Subcutaneous abdominal adipose tissue (tissue), 5 donors: Measurements from ENCODE around the gene SLC2A5.
"Not testable (repeated sequence)": the region's sequence is repeated elsewhere in the genome, so short reads cannot be mapped to it uniquely, and the experiment has no call there.

ENCODE experiments used
- H3K27ac ChIP-seq: one replicate; pipeline ENCODE4 v1.7.0; 2013; ENCODE audit warnings: low read depth, mild to moderate bottlenecking, inconsistent platforms, low read length, moderate library complexity
- H3K27me3 ChIP-seq, 5 donors: one replicate each; pipeline ENCODE4 v1.7.0; 2013; ENCODE audit warnings: low read length in 5 of 5, inconsistent platforms in 1 of 5; ENCODE audit not compliant: control insufficient read depth in 5 of 5, insufficient read depth in 4 of 5
- H3K36me3 ChIP-seq, 5 donors: one replicate each; pipeline ENCODE4 v1.7.0; 2013; ENCODE audit warnings: low read length in 5 of 5; ENCODE audit not compliant: control insufficient read depth in 5 of 5, insufficient read depth in 5 of 5
- H3K4me1 ChIP-seq, 5 donors: one replicate each; pipeline ENCODE4 v1.7.0; 2013; ENCODE audit warnings: low read length in 5 of 5, mild to moderate bottlenecking in 3 of 5, moderate library complexity in 1 of 5; ENCODE audit not compliant: control insufficient read depth in 5 of 5, insufficient read depth in 5 of 5
- H3K4me3 ChIP-seq, 5 donors: one replicate each; pipeline ENCODE4 v1.7.0; 2013; ENCODE audit warnings: low read length in 5 of 5, low read depth in 1 of 5
- H3K9ac ChIP-seq, 5 donors: one replicate each; pipeline ENCODE4 v1.7.0; 2013; ENCODE audit warnings: low read length in 5 of 5, mild to moderate bottlenecking in 4 of 5, moderate library complexity in 3 of 5
- H3K9me3 ChIP-seq, 5 donors: one replicate each; pipeline ENCODE4 v1.7.0; 2013; ENCODE audit warnings: low read length in 5 of 5; ENCODE audit not compliant: control insufficient read depth in 5 of 5
- donor health status: healthy.
- donor health status: healthy.
- donor health status: healthy.
- donor health status: healthy.
- donor health status: healthy.

Gene SLC2A5

DNA sequence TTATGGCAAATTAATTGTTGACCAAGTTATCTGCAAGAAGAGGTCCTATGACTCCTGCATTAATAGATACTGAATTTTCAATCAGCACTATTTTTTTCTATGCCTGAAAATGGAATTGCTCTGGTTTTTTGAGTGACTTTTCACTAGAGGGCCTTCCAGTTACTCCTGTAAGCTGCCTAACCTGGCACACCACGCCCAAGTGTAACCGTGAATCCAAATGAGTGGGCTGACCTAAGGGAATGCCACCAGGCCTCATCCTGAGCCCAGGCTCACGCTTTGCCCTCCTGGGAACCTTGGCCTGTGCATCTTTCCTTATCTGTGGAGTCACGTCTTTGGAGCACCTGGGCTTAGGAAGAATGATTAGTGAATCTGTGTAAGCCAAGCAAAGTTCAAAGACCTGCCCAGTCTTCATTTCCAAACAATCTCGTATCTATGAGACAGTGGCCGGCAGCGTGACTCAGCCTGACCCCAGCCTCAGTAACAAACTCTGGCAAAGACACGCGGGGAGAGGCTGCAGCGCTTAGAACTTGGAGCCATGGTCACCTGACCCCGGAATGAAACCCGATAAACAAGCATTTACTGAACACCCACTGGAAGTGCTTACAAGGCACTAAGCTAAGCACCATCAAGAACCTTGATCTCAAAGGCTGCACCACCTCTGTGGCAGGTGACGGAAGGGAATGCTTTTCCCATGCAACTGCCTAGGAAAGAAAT is 75.3 kb downstream of the SLC2A5 start:
- not testable (repeated sequence) for H3K36me3 ChIP-seq, H3K4me3 ChIP-seq, H3K27me3 ChIP-seq, H3K9ac ChIP-seq, H3K4me1 ChIP-seq, H3K27ac ChIP-seq, H3K9me3 ChIP-seq

DNA sequence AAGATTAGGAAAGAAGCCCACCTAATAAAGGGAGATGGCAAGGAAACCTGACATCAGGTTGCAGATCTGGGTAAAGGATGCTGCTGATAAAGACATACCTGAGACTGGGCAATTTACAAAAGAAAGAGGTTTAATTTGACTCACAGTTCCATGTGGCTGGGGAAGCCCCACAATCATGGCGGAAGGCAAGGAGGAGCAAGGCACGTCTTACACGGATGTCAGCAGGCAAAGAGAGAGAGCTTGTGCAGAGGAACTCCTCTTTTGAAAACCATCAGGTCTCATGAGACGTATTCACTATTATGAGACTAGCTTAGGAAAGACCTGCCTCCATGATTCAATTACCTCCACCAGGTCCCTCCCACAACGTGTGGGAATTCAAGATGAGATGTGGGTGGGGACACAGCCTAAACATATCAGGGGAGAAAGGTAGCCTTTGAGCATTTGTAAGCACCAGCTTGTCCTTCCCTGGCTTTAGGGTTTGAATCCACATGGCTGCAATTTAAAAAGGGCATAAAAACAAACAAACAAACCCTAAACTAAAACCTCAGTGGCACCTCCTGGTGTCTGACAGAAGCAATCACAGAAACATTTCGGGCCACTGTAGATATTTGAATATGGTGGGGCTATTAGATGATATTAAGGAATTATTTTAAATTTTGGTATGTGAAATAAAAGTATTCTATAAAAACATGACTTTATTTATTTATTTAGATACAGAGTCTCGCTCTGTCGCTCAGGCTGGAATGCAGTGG is 76.3 kb downstream of the SLC2A5 start:
- Histone ChIP-seq H3K36me3 (no peaks in the 10 kb centered on the region), H3K27ac (no peak overlapping the region), H3K9me3 (no peaks in the 10 kb centered on the region), H3K9ac (no peak overlapping the region), H3K4me3 (no peak overlapping the region), H3K4me1 (peaks cover 0 to 9% (median 2%) of the 10 kb centered on the region in 5 donors), H3K27me3 (no peaks in the 10 kb centered on the region)

DNA sequence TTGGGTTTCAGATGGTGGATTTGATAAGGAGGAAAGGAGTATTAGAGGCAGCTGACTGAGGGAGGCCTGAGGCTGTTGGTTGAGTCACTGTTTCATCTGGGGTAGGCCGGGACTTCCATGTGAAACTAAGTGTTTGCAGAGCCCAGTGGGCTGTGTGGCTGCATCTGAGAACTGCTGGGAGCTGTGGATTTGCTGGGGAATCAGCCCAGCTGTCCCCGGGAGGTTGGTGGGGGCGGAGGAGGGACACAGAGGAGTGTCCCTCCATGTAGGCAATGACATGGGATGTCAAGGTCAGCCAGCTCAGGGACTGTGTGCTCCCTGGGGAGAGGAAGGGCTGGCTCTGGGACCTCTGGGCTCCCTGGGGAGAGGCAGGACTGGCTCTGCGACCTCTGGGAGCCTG is 79.6 kb downstream of the SLC2A5 start:
- H3K9me3 ChIP-seq: no peaks in the 10 kb centered on the region
- no peak overlapping the region for H3K27ac ChIP-seq
- peaks cover 2 to 18% (median 13%) of the 10 kb centered on the region in 5 donors for H3K4me1 ChIP-seq
- no peak overlapping the region for H3K4me3 ChIP-seq
- no peaks in the 10 kb centered on the region for H3K27me3 ChIP-seq
- H3K9ac ChIP-seq: no peak overlapping the region
- H3K36me3 ChIP-seq: no peaks in the 10 kb centered on the region

DNA sequence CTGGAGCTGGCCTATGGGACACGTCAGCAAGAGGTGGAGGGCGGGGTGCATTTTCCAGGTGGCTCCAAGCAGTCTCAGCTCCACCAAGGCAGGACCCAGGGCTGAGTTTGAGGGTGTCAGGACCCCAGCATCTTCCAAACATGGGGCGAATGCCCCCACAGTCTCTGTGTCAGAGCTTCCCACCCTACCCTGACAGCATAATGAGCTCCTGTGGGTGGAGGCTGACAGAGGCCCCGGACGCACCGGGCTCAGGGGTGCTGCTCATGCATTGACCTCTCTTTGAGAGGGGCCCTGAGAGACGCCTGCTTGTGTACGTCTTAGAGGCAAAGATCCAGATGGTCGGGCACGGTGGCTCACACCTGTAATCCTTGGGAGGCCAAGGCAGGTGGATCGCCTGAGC is 80.4 kb downstream of the SLC2A5 start:
- Histone ChIP-seq H3K27me3 (no peaks in the 10 kb centered on the region), H3K9ac (no peak overlapping the region), H3K27ac (no peak overlapping the region), H3K4me1 (peaks cover 2 to 18% (median 13%) of the 10 kb centered on the region in 5 donors), H3K36me3 (no peaks in the 10 kb centered on the region), H3K4me3 (no peak overlapping the region), H3K9me3 (no peaks in the 10 kb centered on the region)

DNA sequence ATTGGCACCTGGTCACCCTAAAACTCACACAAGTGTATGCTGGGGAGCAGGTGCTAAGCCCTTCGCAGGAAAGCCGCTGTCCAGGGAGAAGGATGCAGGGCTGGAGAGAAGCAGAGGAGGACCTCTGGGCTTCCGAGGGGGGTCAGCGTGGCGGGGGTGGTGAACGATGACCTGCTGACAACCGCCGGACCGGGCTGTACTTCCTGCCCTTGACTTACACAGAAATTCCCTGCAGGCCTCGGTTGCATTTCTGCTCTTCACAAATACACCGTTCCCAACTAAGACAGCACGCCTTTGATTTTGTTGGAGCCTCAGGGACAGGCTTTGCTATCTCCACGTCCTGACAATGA is 80.8 kb downstream of the SLC2A5 start:
- Histone ChIP-seq H3K4me3 (no peak overlapping the region), H3K4me1 (peaks cover 2 to 18% (median 13%) of the 10 kb centered on the region in 5 donors), H3K9ac (no peak overlapping the region), H3K27me3 (no peaks in the 10 kb centered on the region), H3K9me3 (no peaks in the 10 kb centered on the region), H3K27ac (no peak overlapping the region), H3K36me3 (no peaks in the 10 kb centered on the region)

DNA sequence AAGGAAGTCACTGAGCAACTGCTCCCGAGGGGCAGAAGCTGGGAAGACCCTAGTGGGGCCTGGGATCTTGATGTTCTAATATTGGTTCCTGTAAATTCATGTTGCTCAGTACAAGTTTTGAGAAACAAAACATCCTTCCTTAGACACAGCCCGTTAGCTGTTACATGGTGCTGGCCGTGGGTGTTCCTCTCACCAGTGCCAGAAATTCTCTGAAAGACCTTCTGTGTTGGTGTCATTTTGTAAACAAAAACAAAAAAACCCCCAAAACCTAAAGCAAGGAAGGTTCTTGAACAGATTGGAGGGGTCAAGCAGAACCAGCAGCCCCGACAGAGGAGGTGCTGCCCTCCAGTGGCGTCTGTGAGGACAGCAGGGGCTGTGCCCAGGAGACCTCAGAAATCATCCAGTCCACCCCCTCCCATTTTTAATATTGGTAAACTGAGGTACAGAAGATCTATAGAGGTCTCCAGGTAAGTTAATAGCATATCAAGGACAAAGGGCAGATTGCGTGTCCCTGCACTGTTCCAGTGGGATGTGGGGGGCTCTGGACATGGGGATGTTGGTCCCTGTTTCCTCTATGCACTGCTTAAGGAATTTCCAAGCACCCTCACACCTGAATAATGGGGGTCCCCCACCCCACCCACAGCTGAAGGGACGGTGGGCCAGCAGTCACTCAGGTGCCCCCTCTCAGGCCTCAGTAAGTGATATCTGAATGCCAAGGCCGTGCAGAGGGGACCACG is 81.4 kb downstream of the SLC2A5 start:
- Histone ChIP-seq H3K4me3 (no peak overlapping the region), H3K36me3 (no peaks in the 10 kb centered on the region), H3K27ac (no peak overlapping the region), H3K27me3 (no peaks in the 10 kb centered on the region), H3K9me3 (no peaks in the 10 kb centered on the region), H3K9ac (no peak overlapping the region), H3K4me1 (peaks cover 2 to 18% (median 13%) of the 10 kb centered on the region in 5 donors)

DNA sequence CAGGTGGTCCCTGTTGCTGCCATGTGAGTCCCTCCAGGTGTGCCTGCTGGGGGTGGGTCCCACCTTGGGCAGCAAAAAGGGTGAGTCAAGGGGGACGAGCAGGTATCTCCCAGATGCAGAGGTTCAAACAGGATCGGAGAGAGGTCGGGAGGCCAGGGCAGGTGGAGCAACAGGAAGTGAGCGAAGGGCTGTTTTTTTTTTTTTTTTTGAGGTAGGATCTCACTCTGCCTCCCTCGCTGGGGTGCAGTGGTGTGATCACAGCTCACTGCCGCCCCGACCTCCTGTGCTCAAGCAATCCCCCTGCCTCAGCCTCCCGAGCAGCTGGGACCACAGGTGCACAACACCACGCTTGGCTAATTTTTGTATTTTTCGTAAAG is 82.6 kb downstream of the SLC2A5 start:
- H3K36me3 ChIP-seq: no peaks in the 10 kb centered on the region
- H3K27ac ChIP-seq: no peak overlapping the region
- no peak overlapping the region for H3K4me3 ChIP-seq
- no peaks in the 10 kb centered on the region for H3K27me3 ChIP-seq
- peaks cover 2 to 18% (median 13%) of the 10 kb centered on the region in 5 donors for H3K4me1 ChIP-seq
- no peak overlapping the region for H3K9ac ChIP-seq
- peaks cover 0 to 3% (median 0%) of the 10 kb centered on the region in 5 donors for H3K9me3 ChIP-seq

DNA sequence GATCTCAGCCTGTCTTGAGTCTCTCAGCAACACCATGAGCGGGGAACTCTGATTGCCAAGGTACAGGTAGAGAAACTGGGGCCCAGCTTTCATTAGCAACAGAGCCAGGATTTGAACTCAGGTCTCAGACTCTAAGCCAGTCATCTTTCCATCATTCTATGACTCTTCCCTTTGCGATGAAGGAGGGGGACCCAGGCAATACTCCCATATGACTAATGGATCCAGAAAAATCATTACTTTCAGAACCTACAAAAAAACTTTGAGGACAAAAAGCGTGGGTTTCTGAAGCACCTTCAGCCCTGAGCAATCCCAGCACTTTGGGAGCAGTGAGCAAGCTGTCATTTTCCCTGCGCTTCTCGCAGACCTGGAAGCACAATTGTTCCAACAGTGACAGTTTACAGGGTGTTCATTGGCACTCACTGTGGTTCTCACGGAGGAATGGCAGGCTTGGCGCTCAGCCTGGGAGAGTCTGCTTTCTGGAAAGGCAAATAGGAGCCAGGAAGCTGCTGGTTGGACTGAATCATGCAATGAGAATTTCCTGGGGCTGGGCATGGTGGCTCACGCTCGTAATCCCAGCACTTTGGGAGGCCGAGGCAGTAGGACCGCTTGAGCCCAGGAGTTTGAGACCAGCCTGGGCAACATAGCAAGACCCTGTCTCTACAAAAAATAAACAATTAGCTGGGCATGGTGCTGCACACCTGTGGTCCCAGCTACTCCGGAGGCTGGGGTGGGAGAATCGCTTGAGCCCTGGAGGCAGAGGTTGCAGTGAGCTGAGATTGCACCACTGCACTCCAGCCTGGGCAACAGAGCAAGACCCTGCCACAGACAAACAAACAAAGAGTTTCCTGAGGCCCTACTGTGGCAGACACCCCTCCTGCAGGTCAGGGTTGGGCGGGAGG is 83.3 kb downstream of the SLC2A5 start:
- peaks cover 0 to 4% (median 1%) of the 10 kb centered on the region in 5 donors for H3K9me3 ChIP-seq
- H3K4me1 ChIP-seq: peaks cover 2 to 18% (median 13%) of the 10 kb centered on the region in 5 donors
- no peaks in the 10 kb centered on the region for H3K36me3 ChIP-seq
- H3K9ac ChIP-seq: no peak overlapping the region
- H3K27ac ChIP-seq: no peak overlapping the region
- no peak overlapping the region for H3K4me3 ChIP-seq
- no peaks in the 10 kb centered on the region for H3K27me3 ChIP-seq
